GM10266 (cell line): ENCODE results near the gene SDF2L1.

Experiments
- DNase-seq: peaks from one replicate; pipeline ENCODE4 v3.0.0; 2012; ENCODE audit errors: extremely low spot score
- CTCF ChIP-seq: IDR thresholded peaks from 2 replicates; pipeline ENCODE4 v1.5.1; 2012; ENCODE audit warnings: mild to moderate bottlenecking, low read depth; ENCODE audit not compliant: control insufficient read depth, insufficient read depth; ENCODE audit errors: missing control alignments

The SDF2L1 gene

DNA sequence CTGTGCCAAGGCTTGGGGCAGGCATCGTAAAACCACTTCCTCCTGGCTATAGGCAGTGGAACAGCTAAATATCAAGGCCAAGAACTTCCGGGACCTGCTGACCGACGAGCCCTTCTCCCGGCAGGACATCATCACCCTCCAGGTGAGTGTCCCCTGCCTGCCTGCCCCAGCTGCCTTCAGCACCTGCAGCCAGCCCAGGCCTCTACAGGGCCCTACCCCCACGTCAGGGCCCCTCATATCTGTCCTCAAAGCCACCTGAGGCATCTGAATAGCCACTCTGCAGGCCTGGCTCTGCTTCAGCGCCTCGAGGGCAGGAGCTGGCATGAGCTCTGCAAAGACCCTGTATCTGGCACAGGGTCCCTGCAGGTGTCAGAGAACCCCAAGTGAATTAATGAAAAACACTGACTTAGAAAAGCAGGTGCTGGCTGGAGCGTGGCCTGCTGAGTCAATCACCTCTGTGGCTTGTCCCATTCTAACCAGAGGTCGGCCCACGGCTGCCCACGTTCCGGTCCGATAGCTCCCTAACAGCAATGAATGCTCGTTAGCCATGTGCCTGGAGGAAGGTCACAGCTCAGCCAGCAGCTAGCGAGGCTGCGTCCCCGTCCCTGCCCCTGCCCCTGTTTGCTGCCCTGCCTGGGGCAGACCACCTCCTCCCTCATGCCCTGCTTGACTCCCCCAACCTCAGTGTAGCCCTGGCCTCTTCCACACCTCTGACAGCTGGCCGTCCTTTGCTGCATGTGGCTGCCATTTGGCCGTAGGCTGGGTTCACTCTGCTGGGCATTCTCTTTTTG, 40.5 kb downstream of the SDF2L1 start:
- DNase-seq: no peak
- TF ChIP-seq CTCF: no peak

DNA sequence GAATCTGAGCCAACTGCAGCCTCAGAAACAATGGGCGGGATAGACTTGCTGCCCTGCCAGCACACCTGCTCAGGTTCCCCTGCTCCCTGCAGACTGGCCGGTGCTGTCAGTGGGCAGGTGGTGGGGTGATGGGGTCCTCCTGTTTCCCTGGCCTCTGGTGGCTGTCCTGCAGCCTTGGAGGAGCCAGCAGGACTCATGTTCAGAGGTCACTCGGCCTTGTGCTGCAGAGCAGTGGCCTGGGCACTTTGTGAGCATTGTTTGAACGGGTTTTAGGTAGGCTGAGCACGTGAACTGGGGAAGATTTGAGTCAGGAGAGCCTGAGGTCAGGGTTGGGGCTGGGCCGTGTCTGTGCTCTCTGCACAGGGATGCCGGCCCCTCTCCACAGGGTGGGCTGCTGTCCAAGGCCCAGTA, 41.3 kb downstream of the SDF2L1 start:
- DNase-seq: no peak
- no peak for TF ChIP-seq CTCF

DNA sequence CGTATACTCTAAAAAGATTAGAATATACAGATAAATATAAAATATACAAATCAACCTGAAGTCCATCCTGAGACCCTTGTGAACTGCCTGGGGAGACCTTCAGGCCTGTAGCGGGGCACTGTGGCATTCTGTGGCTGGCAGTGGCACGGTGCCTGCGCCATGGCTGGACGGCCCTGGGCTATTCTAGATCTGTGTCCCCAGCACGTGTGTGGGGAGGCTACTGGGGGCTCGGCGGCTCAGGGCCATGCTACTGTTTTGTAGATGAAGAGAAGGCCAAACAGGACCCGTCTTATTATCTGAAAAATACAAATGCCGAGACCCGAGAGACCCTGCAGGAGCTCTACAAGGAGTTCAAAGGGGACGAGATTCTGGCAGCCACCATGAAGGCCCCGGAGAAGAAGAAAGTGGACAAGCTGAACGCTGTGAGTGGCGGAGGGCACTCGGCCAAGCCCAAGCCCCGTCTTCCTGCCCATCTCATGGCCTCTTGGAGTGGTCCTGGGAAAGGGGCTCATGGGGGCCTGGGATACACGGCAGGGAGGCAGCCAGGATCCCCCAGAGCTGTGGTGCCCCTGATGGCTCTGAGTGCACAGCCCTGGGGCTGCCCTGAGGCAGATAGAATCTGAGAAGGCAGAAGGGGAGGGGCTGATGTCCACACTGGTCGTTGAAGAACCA, 42.5 kb downstream of the SDF2L1 start:
- TF ChIP-seq CTCF: no peak
- DNase-seq: no peak

DNA sequence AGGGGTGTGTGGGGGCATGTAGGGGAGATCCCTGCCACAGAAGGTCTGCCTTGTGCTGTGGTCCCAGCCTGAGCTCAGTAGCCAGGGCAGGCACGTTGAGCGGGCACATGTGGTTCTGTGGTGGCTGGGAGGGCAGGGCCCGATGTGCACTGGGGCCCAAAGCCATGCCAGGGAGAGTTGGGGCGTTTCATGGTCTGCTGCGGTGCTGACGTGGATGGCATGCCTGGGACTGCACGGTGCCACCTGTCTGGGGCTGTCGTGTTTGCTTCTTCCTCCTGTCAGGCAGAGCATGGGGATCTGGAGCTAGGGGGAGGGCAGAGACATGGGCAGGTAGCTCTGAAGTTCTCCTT, 43.0 kb downstream of the SDF2L1 start:
- no peak for DNase-seq
- TF ChIP-seq CTCF: no peak

GRCh38 chr22:21686193-21686608, 44.1 kb downstream of the SDF2L1 start:
- DNase-seq: no peak
- TF ChIP-seq CTCF: no peak

GRCh38 chr22:21686634-21687393, 44.7 kb downstream of the SDF2L1 start:
- TF ChIP-seq CTCF: no peak
- DNase-seq: no peak

- no peak for TF ChIP-seq CTCF
- DNase-seq: no peak
Observed at GRCh38 chr22:21687685-21688259, 45.7 kb downstream of the SDF2L1 start.
